Measurements from ENCODE around the gene HS6ST1.

DNA sequence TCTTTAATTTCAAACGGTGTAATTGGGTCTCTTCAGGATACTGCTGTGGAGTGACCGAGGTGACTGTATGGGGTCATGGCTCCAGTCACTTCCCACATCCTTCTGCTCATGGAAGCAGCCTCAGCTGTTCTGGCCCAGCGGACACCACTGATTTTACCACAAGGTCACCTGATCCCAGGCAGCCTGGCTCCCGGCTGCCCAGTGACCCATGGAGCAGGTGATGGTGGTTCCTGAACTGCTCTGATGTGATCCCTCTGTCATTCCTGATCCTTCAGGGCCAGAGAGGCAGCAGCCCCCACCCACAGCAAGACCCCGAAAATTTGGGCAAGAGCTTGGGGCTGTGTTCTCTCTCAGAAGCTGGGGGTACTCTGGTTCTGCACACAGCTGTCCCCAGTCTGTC is 35.5 kb upstream of the HS6ST1 start:
- TF ChIP-seq, protein P1, sequence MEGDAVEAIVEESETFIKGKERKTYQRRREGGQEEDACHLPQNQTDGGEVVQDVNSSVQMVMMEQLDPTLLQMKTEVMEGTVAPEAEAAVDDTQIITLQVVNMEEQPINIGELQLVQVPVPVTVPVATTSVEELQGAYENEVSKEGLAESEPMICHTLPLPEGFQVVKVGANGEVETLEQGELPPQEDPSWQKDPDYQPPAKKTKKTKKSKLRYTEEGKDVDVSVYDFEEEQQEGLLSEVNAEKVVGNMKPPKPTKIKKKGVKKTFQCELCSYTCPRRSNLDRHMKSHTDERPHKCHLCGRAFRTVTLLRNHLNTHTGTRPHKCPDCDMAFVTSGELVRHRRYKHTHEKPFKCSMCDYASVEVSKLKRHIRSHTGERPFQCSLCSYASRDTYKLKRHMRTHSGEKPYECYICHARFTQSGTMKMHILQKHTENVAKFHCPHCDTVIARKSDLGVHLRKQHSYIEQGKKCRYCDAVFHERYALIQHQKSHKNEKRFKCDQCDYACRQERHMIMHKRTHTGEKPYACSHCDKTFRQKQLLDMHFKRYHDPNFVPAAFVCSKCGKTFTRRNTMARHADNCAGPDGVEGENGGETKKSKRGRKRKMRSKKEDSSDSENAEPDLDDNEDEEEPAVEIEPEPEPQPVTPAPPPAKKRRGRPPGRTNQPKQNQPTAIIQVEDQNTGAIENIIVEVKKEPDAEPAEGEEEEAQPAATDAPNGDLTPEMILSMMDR (IDR thresholded peaks at IDR 0.05), result no peak
- no peak for TF ChIP-seq POLR2A (IDR thresholded peaks at IDR 0.05)
